Activated CD4-positive, alpha-beta T cell treated with anti-CD3 and anti-CD28 coated beads, Interleukin-2, amount 10 ng/mL, durations not matched to agents 7 days and 5 days (primary cell): ENCODE results near the gene E2F7. TPM values are rescaled to one million over a fixed set of nuclear protein-coding genes. Genes with fewer than 3 reads are reported as not detected.

ENCODE experiments used
- CTCF ChIA-PET: fragments of 350-600 bp; sonication (Branson Sonifier 250); formaldehyde crosslinking; loops from one replicate; lab custom pipeline; 2021; ENCODE audit warnings: antibody characterized with exemption; lab: Charles Lee
- POLR2A ChIA-PET: fragments of 350-600 bp; sonication (Branson Sonifier 250); formaldehyde crosslinking; loops from one replicate; lab custom pipeline; 2021; ENCODE audit warnings: antibody characterized with exemption; lab: Charles Lee
- DNase-seq: peaks from one replicate; pipeline ENCODE4 v3.0.0-alpha.2; 2020
- H3K27ac Mint-ChIP-seq: one replicate; pipeline ENCODE4 v1.8.0; 2021; ENCODE audit warnings: mild to moderate bottlenecking, moderate library complexity, mixed read lengths
- H3K27me3 Mint-ChIP-seq: one replicate; pipeline ENCODE4 v1.8.0; 2021; ENCODE audit warnings: mixed read lengths
- H3K36me3 Mint-ChIP-seq: one replicate; pipeline ENCODE4 v1.8.0; 2021; ENCODE audit warnings: low read depth, mixed read lengths
- H3K4me1 Mint-ChIP-seq: one replicate; pipeline ENCODE4 v1.8.0; 2021; ENCODE audit warnings: mixed read lengths
- H3K4me3 Mint-ChIP-seq: one replicate; pipeline ENCODE4 v1.8.0; 2021; ENCODE audit warnings: mild to moderate bottlenecking, moderate library complexity, mixed read lengths
- H3K9me3 Mint-ChIP-seq: one replicate; pipeline ENCODE4 v1.8.0; 2021; ENCODE audit warnings: mixed read lengths
- total RNA-seq, 2 experiments: library from RNA; stranded (reverse); gene quantifications; one replicate each; pipeline ENCODE4 v1.2.3, GENCODE V29; 2021

E2F7 gene
- total RNA-seq, 2 experiments from 2014 or later: 29.4 to 32.6 TPM

GRCh38 chr12:77033658-77034536 lies 31.5 kb downstream of the E2F7 start:
- no peak overlapping the region for H3K4me3 Mint-ChIP-seq
- POLR2A ChIA-PET: interaction anchor here (0.7 kb wide), 1 partner anchor 9 kb away, joined by 3 read pairs; no protein-coding TSS in a partner anchor
- peaks cover 74% of the 10 kb centered on the region for H3K36me3 Mint-ChIP-seq
- no peak overlapping the region for H3K27ac Mint-ChIP-seq
- H3K4me1 Mint-ChIP-seq: no peaks in the 10 kb centered on the region
- CTCF ChIA-PET: interaction anchor here (1.2 kb wide), 1 partner anchor 8 kb away, joined by 3 read pairs; no protein-coding TSS in a partner anchor
- H3K27me3 Mint-ChIP-seq: no peaks in the 10 kb centered on the region
- peaks cover 12% of the 10 kb centered on the region for H3K9me3 Mint-ChIP-seq
- no peak for DNase-seq

DNA sequence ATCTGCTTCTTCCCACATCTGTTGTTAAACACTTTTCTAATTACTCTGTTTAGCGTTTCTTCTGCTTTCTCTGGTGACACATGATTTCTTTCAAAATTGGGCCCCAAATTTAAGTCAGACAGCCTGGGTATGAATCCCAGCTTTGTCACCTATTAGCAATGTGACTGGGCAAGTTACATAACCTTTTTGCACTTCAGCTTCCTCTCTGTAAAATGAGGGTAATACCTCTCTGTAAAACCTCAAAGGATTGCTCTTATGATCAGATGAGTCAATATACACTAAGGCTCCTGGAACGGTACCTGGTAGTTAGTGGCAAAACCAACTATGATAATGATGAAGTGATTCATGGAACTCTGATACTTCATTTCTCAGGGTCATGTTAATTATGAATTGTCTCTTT lies 33.0 kb downstream of the E2F7 start:
- DNase-seq: no peak
- Mint-ChIP-seq H3K36me3 (peaks cover 67% of the 10 kb centered on the region), H3K9me3 (peaks cover 2% of the 10 kb centered on the region), H3K27me3 (no peaks in the 10 kb centered on the region), H3K4me3 (no peak overlapping the region), H3K27ac (no peak overlapping the region), H3K4me1 (no peaks in the 10 kb centered on the region)
- CTCF ChIA-PET: interaction anchor here (1.2 kb wide), 1 partner anchor 10 kb away, joined by 3 read pairs; no protein-coding TSS in a partner anchor
- POLR2A ChIA-PET: no interaction called here

- ChIA-PET CTCF (no interaction called here), POLR2A (no interaction called here)
- Mint-ChIP-seq H3K4me1 (no peaks in the 10 kb centered on the region), H3K9me3 (no peaks in the 10 kb centered on the region), H3K27me3 (no peaks in the 10 kb centered on the region), H3K27ac (no peak overlapping the region), H3K4me3 (no peak overlapping the region), H3K36me3 (peaks cover 61% of the 10 kb centered on the region)
- no peak for DNase-seq
Measured at GRCh38 chr12:77031745-77032144, 33.6 kb downstream of the E2F7 start.

DNA sequence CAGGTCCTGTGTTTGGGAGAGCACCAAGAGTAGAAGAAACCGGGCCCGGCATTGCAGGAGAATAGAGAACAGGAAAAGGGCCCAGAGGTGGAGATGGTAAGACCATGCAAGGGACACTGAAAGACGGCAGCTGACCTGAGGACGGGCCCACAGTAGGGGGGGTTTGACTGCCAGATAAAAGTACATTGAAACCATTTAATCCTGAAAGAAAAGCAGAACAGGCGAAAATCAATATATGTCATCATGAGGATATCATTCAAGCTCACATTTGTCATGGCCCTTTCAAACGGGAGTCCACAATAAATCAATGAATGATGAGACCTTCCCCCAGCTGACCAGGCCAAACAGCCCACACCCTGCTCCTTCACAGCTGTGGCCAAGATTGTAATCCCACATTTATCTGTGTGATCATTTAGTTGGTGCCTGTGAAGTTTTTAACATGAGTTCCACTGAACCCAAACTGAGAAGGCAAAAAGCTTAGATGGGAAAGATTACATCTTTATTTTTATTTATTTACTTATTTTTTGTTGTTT lies 39.5 kb downstream of the E2F7 start:
- H3K27me3 Mint-ChIP-seq: no peaks in the 10 kb centered on the region
- peak overlapping the region; percentile 9 for H3K27ac Mint-ChIP-seq
- H3K4me3 Mint-ChIP-seq: no peak overlapping the region
- H3K4me1 Mint-ChIP-seq: no peaks in the 10 kb centered on the region
- no peaks in the 10 kb centered on the region for H3K9me3 Mint-ChIP-seq
- ChIA-PET POLR2A (no interaction called here), CTCF (interaction anchor here (1.3 kb wide), 1 partner anchor 15 kb away, joined by 6 read pairs; no protein-coding TSS in a partner anchor)
- peaks cover 50% of the 10 kb centered on the region for H3K36me3 Mint-ChIP-seq
- no peak for DNase-seq

- Mint-ChIP-seq H3K27ac (no peak overlapping the region), H3K4me3 (no peak overlapping the region), H3K4me1 (no peaks in the 10 kb centered on the region), H3K36me3 (peaks cover 46% of the 10 kb centered on the region), H3K9me3 (no peaks in the 10 kb centered on the region), H3K27me3 (no peaks in the 10 kb centered on the region)
- ChIA-PET CTCF (no interaction called here), POLR2A (no interaction called here)
- DNase-seq: no peak
Measured at GRCh38 chr12:77023501-77023900, 41.9 kb downstream of the E2F7 start.

GRCh38 chr12:77019920-77020319 lies 45.4 kb downstream of the E2F7 start:
- CTCF ChIA-PET: no interaction called here
- Mint-ChIP-seq H3K4me3 (no peak overlapping the region), H3K9me3 (no peaks in the 10 kb centered on the region), H3K27ac (no peak overlapping the region), H3K4me1 (no peaks in the 10 kb centered on the region), H3K36me3 (peaks cover 40% of the 10 kb centered on the region), H3K27me3 (no peaks in the 10 kb centered on the region)
- POLR2A ChIA-PET: no interaction called here
- no peak for DNase-seq

GRCh38 chr12:77016606-77017005 lies 48.8 kb downstream of the E2F7 start:
- H3K27ac Mint-ChIP-seq: no peak overlapping the region
- no peaks in the 10 kb centered on the region for H3K27me3 Mint-ChIP-seq
- CTCF ChIA-PET: no interaction called here
- H3K36me3 Mint-ChIP-seq: peaks cover 22% of the 10 kb centered on the region
- H3K4me3 Mint-ChIP-seq: no peak overlapping the region
- H3K4me1 Mint-ChIP-seq: no peaks in the 10 kb centered on the region
- POLR2A ChIA-PET: no interaction called here
- no peaks in the 10 kb centered on the region for H3K9me3 Mint-ChIP-seq
- DNase-seq: no peak

DNA sequence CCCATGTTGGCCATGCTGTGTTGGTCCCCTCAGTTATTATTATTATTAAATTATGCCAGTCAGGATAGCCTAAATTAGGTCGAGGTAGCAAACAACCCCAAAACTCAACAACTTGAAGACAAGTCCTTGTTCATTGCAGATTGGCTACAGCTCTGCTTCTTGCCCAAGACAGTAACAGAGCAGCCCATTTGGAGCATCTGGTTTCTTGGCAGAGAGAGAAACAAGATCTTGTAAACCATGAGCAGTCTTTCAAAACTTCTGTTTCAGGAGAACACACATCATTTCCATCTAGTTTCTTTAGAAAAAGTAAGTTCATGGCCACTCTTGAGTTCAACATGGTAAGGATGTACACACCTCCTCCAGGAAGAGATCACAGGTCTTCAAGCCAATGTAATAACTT lies 52.3 kb downstream of the E2F7 start:
- Mint-ChIP-seq H3K9me3 (no peaks in the 10 kb centered on the region), H3K36me3 (peaks cover 5% of the 10 kb centered on the region), H3K4me1 (peaks cover 3% of the 10 kb centered on the region), H3K4me3 (no peak overlapping the region), H3K27me3 (peaks cover 6% of the 10 kb centered on the region), H3K27ac (no peak overlapping the region)
- CTCF ChIA-PET: no interaction called here
- POLR2A ChIA-PET: no interaction called here
- no peak for DNase-seq

DNA sequence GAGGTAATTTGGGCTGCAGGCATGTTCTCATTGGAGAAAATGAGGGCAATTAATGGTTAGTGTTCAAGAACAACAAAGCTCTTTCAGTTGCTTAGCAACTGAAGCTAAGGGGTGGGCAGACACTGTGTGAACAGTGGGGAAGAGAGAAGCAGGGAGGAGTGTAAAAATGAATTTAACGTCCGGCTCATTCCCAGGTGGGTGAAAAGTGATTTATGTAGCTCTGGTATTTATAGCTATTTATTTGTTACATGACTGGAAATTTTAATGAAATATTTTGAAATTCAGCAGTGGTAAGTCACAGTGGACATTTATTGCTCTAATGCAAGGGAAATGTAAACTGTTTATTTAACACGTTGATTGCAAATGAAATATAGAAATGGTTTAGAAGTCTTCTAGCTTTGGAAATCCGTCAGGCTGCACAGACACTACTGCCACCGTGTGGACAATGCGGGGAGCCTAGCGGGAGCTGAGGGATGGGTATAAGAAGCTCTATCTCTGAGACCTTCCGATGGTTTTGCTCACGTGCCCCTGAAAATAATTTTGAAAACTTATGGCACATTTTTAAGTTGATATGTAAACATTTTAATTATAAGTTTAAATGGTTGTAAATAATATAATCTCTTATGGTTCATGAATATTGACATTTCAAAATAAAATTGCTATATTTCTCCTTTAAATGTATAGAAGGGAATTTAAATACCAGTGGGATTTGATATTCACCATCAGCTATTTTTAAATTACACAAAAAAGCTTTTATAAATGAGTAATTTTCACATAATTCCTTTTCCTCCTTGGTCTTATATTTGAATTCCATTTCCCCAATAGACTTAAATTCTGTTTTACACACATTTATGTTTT lies 54.4 kb downstream of the E2F7 start:
- ChIA-PET CTCF (interaction anchor here (0.6 to 1.4 kb wide), 11 partner anchors 10 to 456 kb away, joined by 3 to 7 read pairs (median 4); no protein-coding TSS in a partner anchor), POLR2A (no interaction called here)

DNA sequence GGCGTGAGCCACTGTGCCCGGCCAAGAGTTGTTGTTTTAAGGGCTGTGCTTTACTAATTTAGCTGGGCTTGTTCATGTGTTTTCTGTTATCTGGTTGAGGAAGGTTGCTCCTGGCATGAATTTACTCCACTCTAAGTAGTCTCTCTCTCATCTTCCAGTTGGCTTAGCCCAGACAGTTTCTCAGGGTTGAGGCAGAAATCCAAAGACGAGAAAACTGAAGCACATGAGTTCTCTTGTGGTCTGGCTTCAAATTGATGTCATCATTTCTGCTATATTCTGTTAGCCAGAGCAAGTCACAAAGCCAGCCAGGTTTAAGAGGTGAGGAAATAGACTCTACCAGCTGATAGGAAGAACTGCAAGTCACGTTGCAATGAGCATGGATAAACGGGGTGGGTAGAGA lies 57.9 kb downstream of the E2F7 start:
- peaks cover 18% of the 10 kb centered on the region for H3K4me1 Mint-ChIP-seq
- H3K9me3 Mint-ChIP-seq: no peaks in the 10 kb centered on the region
- H3K27ac Mint-ChIP-seq: no peak overlapping the region
- peaks cover 14% of the 10 kb centered on the region for H3K27me3 Mint-ChIP-seq
- DNase-seq: no peak
- POLR2A ChIA-PET: no interaction called here
- no peaks in the 10 kb centered on the region for H3K36me3 Mint-ChIP-seq
- no peak overlapping the region for H3K4me3 Mint-ChIP-seq
- CTCF ChIA-PET: no interaction called here

More for the DNA sequence above, 54.4 kb downstream of the E2F7 start:
- Mint-ChIP-seq H3K36me3 (no peaks in the 10 kb centered on the region), H3K4me1 (peaks cover 3% of the 10 kb centered on the region), H3K27me3 (peaks cover 12% of the 10 kb centered on the region), H3K4me3 (no peak overlapping the region), H3K27ac (no peak overlapping the region), H3K9me3 (no peaks in the 10 kb centered on the region)
- peak; percentile 78 for DNase-seq

- Mint-ChIP-seq H3K27me3 (peaks cover 16% of the 10 kb centered on the region), H3K27ac (no peak overlapping the region), H3K36me3 (no peaks in the 10 kb centered on the region), H3K4me3 (no peak overlapping the region), H3K9me3 (no peaks in the 10 kb centered on the region), H3K4me1 (peaks cover 18% of the 10 kb centered on the region)
- DNase-seq: no peak
- ChIA-PET CTCF (no interaction called here), POLR2A (no interaction called here)
Measured at GRCh38 chr12:77005611-77006098, 59.7 kb downstream of the E2F7 start.

DNA sequence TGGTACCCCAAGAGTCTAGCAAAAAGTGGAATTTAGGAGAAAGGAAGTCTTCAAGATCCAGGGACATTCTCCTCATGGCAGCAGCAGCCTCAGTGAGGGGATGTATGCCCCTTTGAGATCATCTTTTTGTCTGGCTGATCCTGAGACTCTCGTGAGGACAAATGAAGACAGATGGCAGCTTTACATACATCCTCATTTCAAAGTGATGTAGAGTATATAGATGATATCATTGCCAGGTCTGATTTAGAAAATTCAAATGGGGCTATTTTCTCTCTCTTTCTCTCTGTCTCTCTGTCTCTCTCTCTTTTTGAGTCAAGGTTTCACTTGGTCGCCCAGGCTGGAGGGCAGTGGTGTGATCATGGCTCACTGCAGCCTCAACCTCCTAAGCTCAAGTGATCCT lies 61.5 kb downstream of the E2F7 start:
- H3K27me3 Mint-ChIP-seq: peaks cover 18% of the 10 kb centered on the region
- DNase-seq: no peak
- H3K27ac Mint-ChIP-seq: no peak overlapping the region
- POLR2A ChIA-PET: no interaction called here
- H3K4me3 Mint-ChIP-seq: no peak overlapping the region
- no peaks in the 10 kb centered on the region for H3K9me3 Mint-ChIP-seq
- no peaks in the 10 kb centered on the region for H3K36me3 Mint-ChIP-seq
- peaks cover 17% of the 10 kb centered on the region for H3K4me1 Mint-ChIP-seq
- CTCF ChIA-PET: no interaction called here
